GM21526 (cell line): ENCODE data around the gene TMEM198.

Source experiments
- ATAC-seq: cut with Tn5 transposase; IDR thresholded peaks from one replicate; pipeline ENCODE4 v1.9.1; 2021; ENCODE audit warnings: moderate library complexity; ENCODE audit not compliant: unreplicated experiment, low FRiP score

TMEM198 gene

GRCh38 chr2:219508971-219509779 is 34.7 kb upstream of the TMEM198 start:
- ATAC-seq, result no peak

- ATAC-seq, result peak; percentile 53
These were observed 33.9 kb upstream of the TMEM198 start for GRCh38 chr2:219509780-219510511.

GRCh38 chr2:219510512-219511135 is 33.2 kb upstream of the TMEM198 start:
- no peak for ATAC-seq

DNA sequence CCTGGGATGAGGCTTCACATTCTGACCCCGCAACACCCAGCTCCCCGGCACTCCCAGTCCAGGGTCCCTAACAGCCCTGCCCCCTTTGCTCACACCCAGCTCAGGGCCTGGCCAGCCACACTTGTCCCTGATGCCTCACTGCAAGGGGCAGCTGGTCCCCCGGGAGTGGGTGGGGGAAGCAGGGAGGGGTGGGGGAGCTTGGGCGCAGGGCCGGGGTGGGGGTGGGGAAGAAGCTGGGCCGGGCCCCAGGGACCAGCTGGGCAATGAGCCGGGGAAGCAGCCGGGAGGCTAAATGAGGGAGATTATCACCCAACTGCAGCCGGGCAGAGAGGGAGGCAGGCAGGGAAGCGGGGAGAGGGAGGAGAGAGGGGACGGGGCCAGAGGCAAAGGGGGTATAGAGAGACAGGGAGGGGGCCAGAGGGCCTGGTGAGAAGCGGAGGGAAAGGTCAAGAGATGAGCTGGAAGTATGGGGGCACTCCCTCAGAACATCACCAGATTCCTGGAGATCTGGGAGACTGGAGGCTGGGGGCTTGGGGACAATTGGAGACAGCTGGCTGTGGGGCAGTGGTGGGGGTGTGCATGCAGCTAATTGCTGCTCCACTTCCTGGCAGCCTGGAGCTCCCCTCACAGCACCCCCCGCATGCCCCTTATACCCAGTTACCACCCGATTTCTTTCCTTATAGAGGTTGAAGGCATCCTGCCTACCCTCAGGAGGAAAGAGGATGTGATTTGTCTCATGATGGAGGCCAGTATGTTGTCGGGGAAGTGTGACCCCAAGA is 32.1 kb upstream of the TMEM198 start:
- ATAC-seq, result no peak

DNA sequence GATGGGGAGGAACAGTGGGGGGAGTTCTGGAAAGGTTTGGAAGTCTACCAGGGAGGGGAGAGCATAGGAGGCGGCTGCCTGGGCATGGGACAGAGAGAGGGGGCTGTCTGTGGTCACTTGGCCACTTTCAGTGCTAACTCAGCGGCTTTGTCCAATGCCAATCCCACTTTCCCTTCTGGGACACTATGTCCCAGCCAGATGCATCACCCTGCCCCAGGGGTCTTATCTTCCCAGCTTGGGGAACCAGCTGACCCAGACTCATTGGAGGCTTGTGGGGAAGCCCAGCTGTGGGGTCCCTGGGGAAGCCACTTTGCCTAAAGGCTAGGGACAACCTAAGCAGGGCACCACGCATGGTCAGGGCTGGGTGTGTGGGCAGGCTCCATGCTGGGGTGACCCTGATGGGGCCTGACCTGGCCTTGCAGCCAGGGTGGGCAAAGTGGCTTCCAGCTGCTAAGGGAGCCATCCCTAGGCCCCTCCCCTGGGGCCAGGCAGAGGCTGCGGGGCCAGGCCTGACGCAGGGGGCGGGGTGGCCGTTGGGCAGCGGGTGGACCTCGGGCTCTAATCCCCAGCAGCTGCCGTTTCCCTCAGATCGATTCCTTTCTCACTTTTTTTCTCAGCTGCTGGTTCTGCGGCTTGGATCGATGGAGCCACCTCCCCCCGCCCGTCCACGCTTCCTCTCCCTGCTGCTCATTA is 31.2 kb upstream of the TMEM198 start:
- ATAC-seq, result no peak

- ATAC-seq, result no peak
These were observed 30.0 kb upstream of the TMEM198 start for GRCh38 chr2:219513787-219514186.

- ATAC-seq, result no peak
These were observed 29.5 kb upstream of the TMEM198 start, which contains the start of gene ASIC4 for GRCh38 chr2:219514196-219514761. Gene ASIC4 (plus strand): TSS chr2:219514482. CDS start chr2:219514725, 243 bp downstream.

DNA sequence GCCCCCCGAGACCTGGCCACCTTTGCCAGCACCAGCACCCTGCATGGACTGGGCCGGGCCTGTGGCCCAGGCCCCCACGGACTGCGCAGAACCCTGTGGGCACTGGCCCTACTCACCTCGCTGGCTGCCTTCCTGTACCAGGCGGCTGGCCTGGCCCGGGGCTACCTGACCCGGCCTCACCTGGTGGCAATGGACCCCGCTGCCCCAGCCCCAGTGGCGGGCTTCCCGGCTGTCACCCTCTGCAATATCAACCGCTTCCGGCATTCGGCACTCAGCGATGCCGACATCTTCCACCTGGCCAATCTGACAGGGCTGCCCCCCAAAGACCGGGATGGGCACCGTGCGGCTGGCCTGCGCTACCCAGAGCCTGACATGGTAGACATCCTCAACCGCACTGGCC is 29.0 kb upstream of the TMEM198 start:
- ATAC-seq, result no peak

GRCh38 chr2:219515874-219516629 is 27.8 kb upstream of the TMEM198 start:
- ATAC-seq, result no peak

- ATAC-seq, result no peak
These were observed 26.9 kb upstream of the TMEM198 start for GRCh38 chr2:219516888-219517287.

DNA sequence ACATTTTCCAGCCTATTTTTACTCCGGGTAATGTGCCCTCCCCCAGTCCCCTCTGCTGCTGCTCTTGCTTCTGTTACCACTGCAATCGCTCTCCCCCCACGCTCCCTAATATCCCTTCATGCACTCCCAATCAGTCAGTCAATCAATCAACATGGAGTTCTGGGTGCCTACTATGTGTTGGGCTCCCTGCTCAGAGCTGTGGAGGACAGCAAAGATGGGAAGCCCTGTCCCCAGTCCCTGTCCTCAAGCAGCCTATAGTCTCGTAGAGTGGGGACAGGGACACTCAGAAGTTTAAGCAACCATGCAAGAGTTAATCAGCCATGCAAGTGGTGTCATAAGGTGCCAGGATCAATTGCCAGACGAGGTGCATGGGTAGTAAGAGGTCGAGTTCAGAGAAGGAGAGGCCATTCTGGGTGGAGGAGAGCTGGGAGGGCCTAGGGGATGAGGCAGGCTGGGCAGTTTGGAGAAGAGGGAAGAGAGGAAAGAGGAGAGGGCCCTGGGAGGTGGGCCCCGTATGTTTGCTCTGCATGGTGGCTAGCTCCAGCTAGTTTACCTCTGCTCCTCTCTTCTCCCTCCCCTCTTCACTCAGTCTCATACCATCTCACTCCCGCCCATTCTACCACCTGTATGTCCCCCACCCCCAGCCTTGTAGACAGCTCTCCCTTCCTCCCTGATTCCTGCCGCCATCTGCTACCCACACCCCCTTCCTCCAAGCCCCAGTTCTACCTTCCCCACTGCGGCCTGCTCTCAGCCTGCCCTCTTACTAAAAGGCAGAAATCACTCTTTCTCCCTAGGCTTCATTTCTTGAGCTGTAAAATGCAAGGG is 25.7 kb upstream of the TMEM198 start:
- ATAC-seq, result no peak

DNA sequence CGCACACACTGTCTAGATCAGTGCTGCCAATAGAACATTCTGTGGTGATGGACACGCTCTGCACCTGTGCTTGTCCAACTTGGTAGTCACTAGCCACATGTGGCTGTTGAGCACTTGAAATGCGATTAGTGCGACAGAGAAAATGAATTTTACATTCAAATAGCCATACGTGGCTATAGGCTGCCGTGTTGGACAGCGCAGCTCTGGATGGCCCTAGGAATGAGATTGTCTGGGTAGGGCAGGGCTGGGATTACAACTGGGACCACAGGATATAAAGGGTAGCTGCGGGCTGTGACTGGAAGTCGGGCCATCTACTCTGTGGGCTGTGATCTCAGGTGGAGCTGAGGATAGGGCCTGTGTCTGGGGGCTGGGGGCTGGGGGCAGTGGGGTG is 24.3 kb upstream of the TMEM198 start:
- ATAC-seq, result no peak

DNA sequence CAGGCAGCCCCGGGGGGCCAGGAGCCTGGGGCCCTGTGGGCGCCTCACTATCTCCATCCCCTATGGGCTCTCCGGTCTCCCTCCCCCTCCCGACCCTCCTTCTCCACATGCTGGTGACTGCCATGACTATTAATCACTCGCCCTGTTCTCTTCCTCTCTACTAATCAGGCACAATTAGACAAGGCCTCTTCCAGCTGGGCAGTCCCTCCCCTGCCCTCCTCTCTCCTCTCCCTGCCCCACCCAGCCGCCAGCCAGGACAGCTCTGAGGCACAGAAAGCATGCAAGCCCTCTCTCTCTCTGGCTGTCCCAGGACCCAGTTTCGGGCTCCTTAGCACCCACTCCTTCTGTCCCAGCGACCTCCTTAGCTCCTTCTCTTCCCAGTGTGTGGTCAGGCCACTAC is 23.7 kb upstream of the TMEM198 start:
- no peak for ATAC-seq

GRCh38 chr2:219521066-219521880 is 22.6 kb upstream of the TMEM198 start:
- ATAC-seq, result no peak

GRCh38 chr2:219522111-219523030 is 21.5 kb upstream of the TMEM198 start:
- ATAC-seq, result no peak

- no peak for ATAC-seq
These were observed 20.7 kb upstream of the TMEM198 start for GRCh38 chr2:219523031-219523671.
